HCT116 (cell line): ENCODE results near the gene MZB1.

Experiments used
- POLR2A ChIP-seq: IDR thresholded peaks from 2 replicates; pipeline ENCODE4 v1.7.0; 2011; ENCODE audit warnings: borderline replicate concordance; ENCODE audit not compliant: insufficient read depth, insufficient read length; ENCODE audit errors: extremely low read depth
- SIN3A ChIP-seq: IDR thresholded peaks from 2 replicates; pipeline ENCODE4 v1.6.1; 2012; ENCODE audit warnings: low read depth
- TF ChIP-seq, protein P1 (sequence below), 3 experiments: fragments of 200-600 bp in 1 of 3; sonication (generic) in 1 of 3; IDR thresholded peaks in 2 of 3; conservative IDR thresholded peaks in 1 of 3; 2 replicates each; pipeline ENCODE4 v1.5.1; 2012 to 2017; ENCODE audit warnings: low read depth in 2 of 3, low read length in 2 of 3, antibody characterized with exemption in 1 of 3, borderline replicate concordance in 1 of 3, control low read depth in 1 of 3, mild to moderate bottlenecking in 1 of 3, mixed read lengths in 1 of 3, mixed run types in 1 of 3, moderate library complexity in 1 of 3; ENCODE audit not compliant: insufficient read depth in 1 of 3
- TF ChIP-seq, protein P2 (sequence below): IDR thresholded peaks from 2 replicates; pipeline ENCODE4 v1.6.1; 2012
- TF ChIP-seq, protein P3 (sequence below): IDR thresholded peaks from 2 replicates; pipeline ENCODE4 v1.6.1; 2012; ENCODE audit warnings: low read depth

DNA sequence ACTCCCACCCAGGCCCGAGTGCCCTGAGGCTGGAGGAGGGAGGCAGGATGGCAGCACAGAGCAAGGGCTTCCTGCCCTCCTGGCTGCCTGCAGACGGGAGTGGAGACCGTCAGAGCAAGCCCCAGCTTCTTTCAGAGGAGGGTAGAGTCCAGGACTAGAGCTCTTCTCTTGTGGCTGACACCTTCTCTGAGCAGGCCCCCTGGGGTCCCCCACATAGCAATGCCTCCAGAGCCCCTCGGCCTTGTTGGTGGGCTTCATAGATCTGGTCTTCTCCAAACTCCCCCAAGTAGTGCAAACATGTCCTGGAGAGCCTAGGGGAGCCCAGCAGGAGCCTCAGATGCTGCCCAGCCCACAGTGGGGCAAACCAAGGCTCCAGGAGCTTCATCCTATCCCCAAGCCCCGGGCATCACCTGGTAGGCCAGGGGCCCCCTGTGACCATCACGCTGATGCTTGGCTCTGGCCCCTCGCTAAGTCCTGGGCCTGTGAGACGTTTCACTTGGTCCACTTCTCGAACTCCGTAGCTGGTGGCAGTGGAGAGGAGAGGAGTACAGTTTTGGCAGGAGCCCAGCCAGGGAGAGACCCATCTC lies 2.0 kb downstream of the MZB1 start:
- TF ChIP-seq SIN3A, result no peak
- TF ChIP-seq, protein P1, sequence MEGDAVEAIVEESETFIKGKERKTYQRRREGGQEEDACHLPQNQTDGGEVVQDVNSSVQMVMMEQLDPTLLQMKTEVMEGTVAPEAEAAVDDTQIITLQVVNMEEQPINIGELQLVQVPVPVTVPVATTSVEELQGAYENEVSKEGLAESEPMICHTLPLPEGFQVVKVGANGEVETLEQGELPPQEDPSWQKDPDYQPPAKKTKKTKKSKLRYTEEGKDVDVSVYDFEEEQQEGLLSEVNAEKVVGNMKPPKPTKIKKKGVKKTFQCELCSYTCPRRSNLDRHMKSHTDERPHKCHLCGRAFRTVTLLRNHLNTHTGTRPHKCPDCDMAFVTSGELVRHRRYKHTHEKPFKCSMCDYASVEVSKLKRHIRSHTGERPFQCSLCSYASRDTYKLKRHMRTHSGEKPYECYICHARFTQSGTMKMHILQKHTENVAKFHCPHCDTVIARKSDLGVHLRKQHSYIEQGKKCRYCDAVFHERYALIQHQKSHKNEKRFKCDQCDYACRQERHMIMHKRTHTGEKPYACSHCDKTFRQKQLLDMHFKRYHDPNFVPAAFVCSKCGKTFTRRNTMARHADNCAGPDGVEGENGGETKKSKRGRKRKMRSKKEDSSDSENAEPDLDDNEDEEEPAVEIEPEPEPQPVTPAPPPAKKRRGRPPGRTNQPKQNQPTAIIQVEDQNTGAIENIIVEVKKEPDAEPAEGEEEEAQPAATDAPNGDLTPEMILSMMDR (IDR thresholded peaks at IDR 0.05 in 2 of 3, conservative IDR thresholded peaks at IDR 0.05 in 1 of 3; ENCODE audit: borderline replicate concordance in 1 of 3, insufficient read depth in 1 of 3, low read depth in 2 of 3, low read length in 2 of 3), result no peak
- TF ChIP-seq POLR2A, result no peak
- TF ChIP-seq, protein P2, sequence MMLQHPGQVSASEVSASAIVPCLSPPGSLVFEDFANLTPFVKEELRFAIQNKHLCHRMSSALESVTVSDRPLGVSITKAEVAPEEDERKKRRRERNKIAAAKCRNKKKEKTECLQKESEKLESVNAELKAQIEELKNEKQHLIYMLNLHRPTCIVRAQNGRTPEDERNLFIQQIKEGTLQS, result no peak
- TF ChIP-seq, protein P3, sequence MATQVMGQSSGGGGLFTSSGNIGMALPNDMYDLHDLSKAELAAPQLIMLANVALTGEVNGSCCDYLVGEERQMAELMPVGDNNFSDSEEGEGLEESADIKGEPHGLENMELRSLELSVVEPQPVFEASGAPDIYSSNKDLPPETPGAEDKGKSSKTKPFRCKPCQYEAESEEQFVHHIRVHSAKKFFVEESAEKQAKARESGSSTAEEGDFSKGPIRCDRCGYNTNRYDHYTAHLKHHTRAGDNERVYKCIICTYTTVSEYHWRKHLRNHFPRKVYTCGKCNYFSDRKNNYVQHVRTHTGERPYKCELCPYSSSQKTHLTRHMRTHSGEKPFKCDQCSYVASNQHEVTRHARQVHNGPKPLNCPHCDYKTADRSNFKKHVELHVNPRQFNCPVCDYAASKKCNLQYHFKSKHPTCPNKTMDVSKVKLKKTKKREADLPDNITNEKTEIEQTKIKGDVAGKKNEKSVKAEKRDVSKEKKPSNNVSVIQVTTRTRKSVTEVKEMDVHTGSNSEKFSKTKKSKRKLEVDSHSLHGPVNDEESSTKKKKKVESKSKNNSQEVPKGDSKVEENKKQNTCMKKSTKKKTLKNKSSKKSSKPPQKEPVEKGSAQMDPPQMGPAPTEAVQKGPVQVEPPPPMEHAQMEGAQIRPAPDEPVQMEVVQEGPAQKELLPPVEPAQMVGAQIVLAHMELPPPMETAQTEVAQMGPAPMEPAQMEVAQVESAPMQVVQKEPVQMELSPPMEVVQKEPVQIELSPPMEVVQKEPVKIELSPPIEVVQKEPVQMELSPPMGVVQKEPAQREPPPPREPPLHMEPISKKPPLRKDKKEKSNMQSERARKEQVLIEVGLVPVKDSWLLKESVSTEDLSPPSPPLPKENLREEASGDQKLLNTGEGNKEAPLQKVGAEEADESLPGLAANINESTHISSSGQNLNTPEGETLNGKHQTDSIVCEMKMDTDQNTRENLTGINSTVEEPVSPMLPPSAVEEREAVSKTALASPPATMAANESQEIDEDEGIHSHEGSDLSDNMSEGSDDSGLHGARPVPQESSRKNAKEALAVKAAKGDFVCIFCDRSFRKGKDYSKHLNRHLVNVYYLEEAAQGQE, result no peak
